Measurements from ENCODE around the gene SCLT1. TPM values are rescaled to one million over a fixed set of nuclear protein-coding genes. Genes with fewer than 3 reads are reported as not detected.

The SCLT1 gene
- polyA plus RNA-seq, 1 of the 3 experiments (the other 2 are of a cell fraction), result 2.2 TPM

GRCh38 chr4:128942607-128943006 is 150.7 kb downstream of the SCLT1 start:
- no peak overlapping the region for H3K27ac ChIP-seq (ENCODE audit: low read depth in 2 of 2, low read length in 1 of 2)
- TF ChIP-seq, protein P1, sequence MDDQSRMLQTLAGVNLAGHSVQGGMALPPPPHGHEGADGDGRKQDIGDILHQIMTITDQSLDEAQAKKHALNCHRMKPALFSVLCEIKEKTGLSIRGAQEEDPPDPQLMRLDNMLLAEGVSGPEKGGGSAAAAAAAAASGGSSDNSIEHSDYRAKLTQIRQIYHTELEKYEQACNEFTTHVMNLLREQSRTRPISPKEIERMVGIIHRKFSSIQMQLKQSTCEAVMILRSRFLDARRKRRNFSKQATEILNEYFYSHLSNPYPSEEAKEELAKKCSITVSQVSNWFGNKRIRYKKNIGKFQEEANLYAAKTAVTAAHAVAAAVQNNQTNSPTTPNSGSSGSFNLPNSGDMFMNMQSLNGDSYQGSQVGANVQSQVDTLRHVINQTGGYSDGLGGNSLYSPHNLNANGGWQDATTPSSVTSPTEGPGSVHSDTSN (IDR thresholded peaks at IDR 0.05), result no peak
- TF ChIP-seq USF2 (IDR thresholded peaks at IDR 0.05; ENCODE audit: borderline replicate concordance, low read depth, low read length) (no peak), NFIC (IDR thresholded peaks at IDR 0.05; ENCODE audit: borderline replicate concordance) (no peak), SMC3 (IDR thresholded peaks at IDR 0.05; ENCODE audit: low read depth, low read length) (no peak), USF1 (IDR thresholded peaks at IDR 0.05; ENCODE audit: borderline replicate concordance, low read depth) (no peak), NRF1 (IDR thresholded peaks at IDR 0.05; ENCODE audit: low read depth, low read length) (no peak), FOXM1 (IDR thresholded peaks at IDR 0.05; ENCODE audit: low read depth) (no peak), GATA2 (CRISPR knock-in tag; IDR thresholded peaks at IDR 0.05) (no peak)
- no peaks in the 10 kb centered on the region for H3F3A ChIP-seq (replicated peaks; ENCODE audit: insufficient read depth)
- ChIA-PET POLR2A (no interaction called here), CTCF (no interaction called here)
- H3K9me2 ChIP-seq, result no peaks in the 10 kb centered on the region
- no peak overlapping the region for H3K9ac ChIP-seq
- no peaks in the 10 kb centered on the region for H4K20me1 ChIP-seq (ENCODE audit: insufficient read depth)
- H3K27me3 ChIP-seq (ENCODE audit: insufficient read depth), result no peaks in the 10 kb centered on the region
- H2AFZ ChIP-seq (ENCODE audit: low read depth), result no peak overlapping the region
- peaks cover 20 to 48% of the 10 kb centered on the region in 2 experiments for H3K36me3 ChIP-seq (replicated peaks in 1 of 2; ENCODE audit: control insufficient read depth in 1 of 2, insufficient read depth in 2 of 2, low read length in 1 of 2)
- H3K4me3 ChIP-seq (ENCODE audit: low read depth in 2 of 2, low read length in 1 of 2), result no peak overlapping the region
- DNase-seq, result no peak
- 0 out of 2 replicates have a peak, but pooled peaks cover 4% of the 10 kb centered on the region for H3K9me3 ChIP-seq
- WGBS (ENCODE audit: low lambda C conversion rate), result 86% methylated on average over 1 of the region's 1 CpG
- no peaks in the 10 kb centered on the region for H3K79me2 ChIP-seq (ENCODE audit: insufficient read depth)
- H3K4me1 ChIP-seq (ENCODE audit: control insufficient read depth in 1 of 2, insufficient read depth in 2 of 2, low read depth in 1 of 2, low read length in 1 of 2), result no peaks in the 10 kb centered on the region
- H3K4me2 ChIP-seq, result no peak overlapping the region

DNA sequence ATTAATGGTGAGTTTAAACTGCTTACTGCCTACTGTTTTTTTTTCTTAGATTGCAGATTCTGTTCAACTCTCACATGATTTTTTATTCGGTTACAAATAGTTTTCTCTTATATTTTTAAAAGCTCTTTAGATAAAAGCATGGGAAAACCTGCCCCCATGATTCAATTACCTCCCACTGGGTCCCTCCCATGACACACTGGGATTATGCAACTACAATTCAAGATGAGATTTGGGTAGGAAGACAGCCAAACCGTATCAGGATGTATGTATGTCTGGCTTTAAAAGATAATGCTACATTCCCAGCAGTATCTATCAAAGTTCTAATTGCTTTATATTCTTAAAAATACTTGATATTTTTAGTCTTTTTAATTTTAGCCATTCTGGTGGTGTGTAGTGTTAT is 152.4 kb downstream of the SCLT1 start:
- TF ChIP-seq POLR2AphosphoS5 (IDR thresholded peaks at IDR 0.05; ENCODE audit: low read depth, low read length) (no peak), RCOR1 (IDR thresholded peaks at IDR 0.05; ENCODE audit: low read length) (no peak), GABPA (IDR thresholded peaks at IDR 0.05; ENCODE audit: low read depth) (no peak), SIN3A (IDR thresholded peaks at IDR 0.05; ENCODE audit: borderline replicate concordance, low read depth, low read length) (no peak), RFX5 (IDR thresholded peaks at IDR 0.05; ENCODE audit: low read length) (no peak), EZH2phosphoT487 (IDR thresholded peaks at IDR 0.05; ENCODE audit: borderline replicate concordance, low read depth) (no peak), CHD2 (IDR thresholded peaks at IDR 0.05; ENCODE audit: low read length, partially characterized antibody) (no peak), RXRA (IDR thresholded peaks at IDR 0.05; ENCODE audit: borderline replicate concordance, low read depth) (no peak), ELF1 (IDR thresholded peaks at IDR 0.05) (no peak), TEAD4 (IDR thresholded peaks at IDR 0.05; ENCODE audit: borderline replicate concordance, insufficient read depth) (no peak), MXI1 (IDR thresholded peaks at IDR 0.05; ENCODE audit: low read depth, low read length) (no peak), CTCF (IDR thresholded peaks at IDR 0.05) (no peak), USF2 (IDR thresholded peaks at IDR 0.05; ENCODE audit: borderline replicate concordance, low read depth, low read length) (no peak), FOXJ3 (CRISPR knock-in tag; IDR thresholded peaks at IDR 0.05) (no peak), JUND (IDR thresholded peaks at IDR 0.05) (no peak), EP300 (IDR thresholded peaks at IDR 0.05; ENCODE audit: borderline replicate concordance in 1 of 2, low read depth in 1 of 2, low read length in 1 of 2) (no peak), NFIC (IDR thresholded peaks at IDR 0.05; ENCODE audit: borderline replicate concordance) (no peak), GATA2 (CRISPR knock-in tag; IDR thresholded peaks at IDR 0.05) (no peak)
- Histone ChIP-seq H2AFZ (ENCODE audit: low read depth) (no peak overlapping the region), H3K4me2 (no peak overlapping the region), H4K20me1 (ENCODE audit: insufficient read depth) (no peaks in the 10 kb centered on the region), H3K79me2 (ENCODE audit: insufficient read depth) (no peaks in the 10 kb centered on the region), H3K4me1 (ENCODE audit: control insufficient read depth in 1 of 2, insufficient read depth in 2 of 2, low read depth in 1 of 2, low read length in 1 of 2) (no peaks in the 10 kb centered on the region), H3F3A (replicated peaks; ENCODE audit: insufficient read depth) (no peaks in the 10 kb centered on the region), H3K4me3 (ENCODE audit: low read depth in 2 of 2, low read length in 1 of 2) (no peak overlapping the region), H3K27ac (ENCODE audit: low read depth in 2 of 2, low read length in 1 of 2) (no peak overlapping the region), H3K27me3 (ENCODE audit: insufficient read depth) (no peaks in the 10 kb centered on the region), H3K9me3 (0 out of 2 replicates have a peak, but pooled peaks cover 4% of the 10 kb centered on the region), H3K9ac (no peak overlapping the region), H3K36me3 (replicated peaks in 1 of 2; ENCODE audit: control insufficient read depth in 1 of 2, insufficient read depth in 2 of 2, low read length in 1 of 2) (peaks cover 17 to 47% of the 10 kb centered on the region in 2 experiments), H3K9me2 (no peaks in the 10 kb centered on the region)
- ChIA-PET CTCF (no interaction called here), POLR2A (no interaction called here)
- 58% methylated on average over 2 of the region's 2 CpGs for WGBS (ENCODE audit: low lambda C conversion rate)
- DNase-seq, result no peak
